Motor neuron (in vitro differentiated cells): ENCODE data around the gene MGAT5B. TPM values are rescaled to one million over a fixed set of nuclear protein-coding genes. Genes with fewer than 3 reads are reported as not detected.

Experiments
- ATAC-seq, 8 experiments: fragments of 200-7000 bp; cut with Tn5 transposase; replicated peaks in 6 of 8; 2 replicates each; pipeline ENCODE4 v1.8.0; 2021; ENCODE audit warnings: mild to moderate bottlenecking in 8 of 8, moderate library complexity in 8 of 8
- H3K27ac ChIP-seq, 2 donors: fragments of 250-450 bp; sonication (Bioruptor Pico); 2 replicates each; pipeline ENCODE4 v1.9.0; 2021; ENCODE audit warnings: antibody characterized with exemption in 2 of 2, mild to moderate bottlenecking in 2 of 2, moderate library complexity in 1 of 2
- H3K4me1 ChIP-seq, 2 donors: fragments of 250-450 bp; sonication (Bioruptor Pico); replicated peaks in 1 of 2; 2 replicates each; pipeline ENCODE4 v1.6.1; 2021; ENCODE audit warnings: antibody characterized with exemption in 2 of 2, mild to moderate bottlenecking in 2 of 2, moderate library complexity in 1 of 2
- H3K4me3 ChIP-seq, 5 donors: fragments of 250-450 bp; sonication (Bioruptor Pico); 2 replicates each; pipeline ENCODE4 v1.9.0; 2021; ENCODE audit warnings: antibody characterized with exemption in 5 of 5, mild to moderate bottlenecking in 5 of 5, moderate library complexity in 4 of 5
- WGBS, 10 experiments: fragments of 450-650 bp; shearing (Covaris generic); methylation state at CpG; one replicate each; pipeline ENCODE4 v1.0.0; 2022; 5-methylcytosine and 5-hydroxymethylcytosine counted together
- in situ Hi-C, 9 experiments: fragments of 400-800 bp; cut with MboI; loops; one replicate each; pipeline ENCODE4 v1.15.0; 2021; ENCODE audit warnings: low sequenced_read_pairs in 9 of 9, low pct_unique_long_range_greater_than_20kb in 2 of 9; ENCODE audit not compliant: unreplicated experiment in 9 of 9
- total RNA-seq, 8 experiments: library from RNA; unstranded; fragments of 300-600 nt; gene quantifications; 2 replicates each; pipeline versions ENCODE4 v1.2.3 to v1.2.4, GENCODE V29; 2022

Gene MGAT5B
- total RNA-seq, 8 experiments from 2014 or later = 1.3 to 19.6 (median 10.0) TPM

- in situ Hi-C loops = no loop called here
- no peak for ATAC-seq
- 44 to 77% (median 52%) methylated on average over 3 to 7 of the region's 7 CpGs; no CpG with 5 or more reads in 7 of the 10 experiments for WGBS, 10 experiments
- Histone ChIP-seq H3K4me3 (no peak overlapping the region), H3K4me1 (peaks cover 8 to 16% of the 10 kb centered on the region in 2 donors), H3K27ac (no peak overlapping the region)
These were observed 75.0 kb downstream of the MGAT5B start for GRCh38 chr17:76943202-76943601.

GRCh38 chr17:76943781-76944213 lies 75.6 kb downstream of the MGAT5B start:
- in situ Hi-C loops = no loop called here
- H3K4me1 ChIP-seq = peaks cover 8 to 16% of the 10 kb centered on the region in 2 donors
- no peak overlapping the region for H3K4me3 ChIP-seq
- H3K27ac ChIP-seq = peak overlapping the region in 1 of 2 donors; percentile 58
- 50 to 91% (median 84%) methylated on average over 1 to 7 of the region's 9 CpGs; no CpG with 5 or more reads in 4 of the 10 experiments for WGBS, 10 experiments
- ATAC-seq = peak in 4 of 8 experiments; percentile 16 to 69 (median 42)

- peak in 1 of 8 experiments; percentile 1 for ATAC-seq
- in situ Hi-C loops = no loop called here
- WGBS, 10 experiments = 56 to 100% (median 100%) methylated on average over 1 to 4 of the region's 16 CpGs; no CpG with 5 or more reads in 5 of the 10 experiments
- H3K4me3 ChIP-seq = no peak overlapping the region
- peaks cover 8 to 16% of the 10 kb centered on the region in 2 donors for H3K4me1 ChIP-seq
- H3K27ac ChIP-seq = peak overlapping the region in 1 of 2 donors; percentile 58
These were observed 76.3 kb downstream of the MGAT5B start for GRCh38 chr17:76944477-76944876.

DNA sequence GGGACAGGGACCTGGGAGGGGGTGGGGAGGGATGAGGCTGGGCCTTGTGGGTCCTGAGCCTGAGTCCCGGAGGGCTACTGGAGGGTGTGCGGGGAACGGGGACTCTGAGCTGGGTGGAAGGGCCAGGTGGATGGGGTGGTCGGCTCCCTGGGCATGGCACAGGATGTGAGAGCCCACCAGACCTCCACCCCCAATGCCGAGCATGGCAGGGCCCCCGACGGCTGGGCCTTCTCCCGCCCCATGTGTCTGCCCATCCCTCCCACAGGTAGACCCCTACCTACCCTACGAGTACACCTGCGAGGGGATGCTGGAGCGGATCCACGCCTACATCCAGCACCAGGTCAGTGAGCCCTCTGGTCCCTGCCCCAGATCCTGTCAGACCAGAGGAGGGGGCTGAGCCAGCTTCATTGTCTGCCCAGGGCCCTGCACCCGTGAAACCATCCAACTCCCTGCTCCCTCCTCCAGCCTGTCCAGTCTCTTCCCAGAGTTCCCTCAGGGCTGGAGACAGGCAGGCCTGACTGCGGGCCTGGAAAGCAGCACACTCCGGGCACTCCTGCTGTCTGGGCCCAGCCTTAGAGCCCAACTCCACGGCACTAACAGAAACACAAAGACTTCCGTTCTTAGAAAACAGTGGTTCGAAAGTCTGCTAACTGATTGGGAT lies 78.0 kb downstream of the MGAT5B start:
- peak in 1 of 8 experiments; percentile 6 for ATAC-seq
- Histone ChIP-seq H3K27ac (no peak overlapping the region), H3K4me3 (no peak overlapping the region), H3K4me1 (peaks cover 14 to 16% of the 10 kb centered on the region in 2 donors)
- 30 to 80% (median 56%) methylated on average over 1 to 2 of the region's 18 CpGs; no CpG with 5 or more reads in 6 of the 10 experiments for WGBS, 10 experiments
- in situ Hi-C loops = no loop called here

DNA sequence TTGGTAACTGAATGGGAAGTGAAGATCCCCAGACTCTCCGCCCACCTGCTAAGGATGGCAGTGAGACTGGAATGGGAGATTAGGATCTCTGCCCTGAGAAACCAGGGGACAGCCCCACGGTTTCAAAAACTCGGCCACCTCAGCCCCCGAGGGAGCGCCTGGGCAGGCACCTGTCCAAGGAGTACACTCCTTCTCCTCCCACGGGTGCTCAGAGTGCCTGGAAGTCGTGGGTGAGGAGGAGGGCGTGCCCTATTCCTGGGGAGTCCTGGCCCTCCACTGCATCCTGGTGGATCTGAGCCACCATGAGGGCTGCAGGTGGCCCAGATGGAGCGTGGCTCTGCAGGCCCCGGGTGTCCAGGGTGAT lies 78.5 kb downstream of the MGAT5B start:
- ATAC-seq = no peak

GRCh38 chr17:76947309-76947708 lies 79.1 kb downstream of the MGAT5B start:
- ATAC-seq = no peak
- in situ Hi-C loops = no loop called here
- 71 to 100% (median 79%) methylated on average over 1 to 6 of the region's 10 CpGs; no CpG with 5 or more reads in 4 of the 10 experiments for WGBS, 10 experiments

More for the DNA sequence above, 78.5 kb downstream of the MGAT5B start:
- Histone ChIP-seq H3K27ac (no peak overlapping the region), H3K4me1 (peaks cover 14 to 16% of the 10 kb centered on the region in 2 donors), H3K4me3 (no peak overlapping the region)
- in situ Hi-C loops = no loop called here
- WGBS, 10 experiments = 20 to 80% (median 73%) methylated on average over 1 to 9 of the region's 10 CpGs; no CpG with 5 or more reads in 5 of the 10 experiments

DNA sequence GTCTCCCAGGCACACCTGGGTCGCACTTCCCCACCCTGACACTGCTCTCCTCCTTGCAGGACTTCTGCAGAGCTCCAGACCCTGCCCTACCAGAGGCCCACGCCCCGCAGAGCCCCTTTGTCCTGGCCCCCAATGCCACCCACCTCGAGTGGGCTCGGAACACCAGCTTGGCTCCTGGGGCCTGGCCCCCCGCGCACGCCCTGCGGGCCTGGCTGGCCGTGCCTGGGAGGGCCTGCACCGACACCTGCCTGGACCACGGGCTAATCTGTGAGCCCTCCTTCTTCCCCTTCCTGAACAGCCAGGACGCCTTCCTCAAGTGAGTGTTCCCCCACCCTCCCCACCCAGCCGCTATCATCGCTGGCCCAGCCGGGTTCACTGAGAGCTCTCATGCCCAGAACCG lies 79.6 kb downstream of the MGAT5B start:
- 100% methylated on average over 1 to 2 of the region's 17 CpGs; no CpG with 5 or more reads in 8 of the 10 experiments for WGBS, 10 experiments

More at GRCh38 chr17:76947309-76947708, 79.1 kb downstream of the MGAT5B start:
- Histone ChIP-seq H3K4me3 (no peak overlapping the region), H3K27ac (no peak overlapping the region), H3K4me1 (peaks cover 14 to 16% of the 10 kb centered on the region in 2 donors)

GRCh38 chr17:76948301-76948700 lies 80.1 kb downstream of the MGAT5B start:
- H3K27ac ChIP-seq = no peak overlapping the region
- in situ Hi-C loops = no loop called here

More for the DNA sequence above, 79.6 kb downstream of the MGAT5B start:
- Histone ChIP-seq H3K4me1 (peaks cover 14 to 16% of the 10 kb centered on the region in 2 donors), H3K4me3 (no peak overlapping the region), H3K27ac (no peak overlapping the region)
- in situ Hi-C loops = no loop called here
- ATAC-seq = no peak

DNA sequence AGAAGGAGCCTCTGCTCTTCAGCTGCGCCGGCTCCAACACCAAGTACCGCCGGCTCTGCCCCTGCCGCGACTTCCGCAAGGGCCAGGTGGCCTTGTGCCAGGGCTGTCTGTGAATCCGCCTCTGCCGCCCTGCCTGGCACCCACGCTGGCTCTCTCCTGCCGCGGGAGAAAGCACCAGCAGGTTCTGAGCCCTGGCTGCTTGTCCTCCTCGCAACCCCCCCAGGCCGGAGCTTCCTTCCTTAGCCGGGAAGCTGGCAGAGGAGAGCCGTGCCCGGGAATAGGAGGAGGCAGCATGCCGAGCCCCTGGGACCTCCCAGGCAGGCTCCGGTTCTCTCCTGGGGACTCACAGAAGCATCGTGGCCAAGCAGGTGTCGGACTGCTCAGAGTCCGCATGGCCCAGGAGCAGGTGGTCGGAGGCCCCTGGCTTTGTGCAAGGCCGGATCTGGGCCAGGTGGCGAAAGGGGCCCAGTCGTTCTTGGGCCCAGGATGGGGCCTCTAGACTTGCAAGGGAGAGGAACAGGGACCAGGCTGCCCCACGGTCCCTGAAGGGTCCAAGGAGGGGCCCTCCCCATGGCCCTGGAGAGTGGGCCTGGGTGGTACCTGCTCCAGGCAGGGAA lies 80.6 kb downstream of the MGAT5B start:
- 80 to 100% (median 94%) methylated on average over 1 to 3 of the region's 27 CpGs; no CpG with 5 or more reads in 7 of the 10 experiments for WGBS, 10 experiments
- peak in 1 of 8 experiments; percentile 7 for ATAC-seq
- peaks cover 6 to 7% of the 10 kb centered on the region in 2 donors for H3K4me1 ChIP-seq
- H3K27ac ChIP-seq = no peak overlapping the region
- in situ Hi-C loops = no loop called here
- no peak overlapping the region for H3K4me3 ChIP-seq

More at GRCh38 chr17:76948301-76948700, 80.1 kb downstream of the MGAT5B start:
- 98% methylated on average over 6 of the region's 10 CpGs; no CpG with 5 or more reads in 9 of the 10 experiments for WGBS, 10 experiments
- peak in 2 of 8 experiments; percentile 11 to 13 for ATAC-seq
- no peak overlapping the region for H3K4me3 ChIP-seq
- peaks cover 12% of the 10 kb centered on the region in 2 donors for H3K4me1 ChIP-seq

DNA sequence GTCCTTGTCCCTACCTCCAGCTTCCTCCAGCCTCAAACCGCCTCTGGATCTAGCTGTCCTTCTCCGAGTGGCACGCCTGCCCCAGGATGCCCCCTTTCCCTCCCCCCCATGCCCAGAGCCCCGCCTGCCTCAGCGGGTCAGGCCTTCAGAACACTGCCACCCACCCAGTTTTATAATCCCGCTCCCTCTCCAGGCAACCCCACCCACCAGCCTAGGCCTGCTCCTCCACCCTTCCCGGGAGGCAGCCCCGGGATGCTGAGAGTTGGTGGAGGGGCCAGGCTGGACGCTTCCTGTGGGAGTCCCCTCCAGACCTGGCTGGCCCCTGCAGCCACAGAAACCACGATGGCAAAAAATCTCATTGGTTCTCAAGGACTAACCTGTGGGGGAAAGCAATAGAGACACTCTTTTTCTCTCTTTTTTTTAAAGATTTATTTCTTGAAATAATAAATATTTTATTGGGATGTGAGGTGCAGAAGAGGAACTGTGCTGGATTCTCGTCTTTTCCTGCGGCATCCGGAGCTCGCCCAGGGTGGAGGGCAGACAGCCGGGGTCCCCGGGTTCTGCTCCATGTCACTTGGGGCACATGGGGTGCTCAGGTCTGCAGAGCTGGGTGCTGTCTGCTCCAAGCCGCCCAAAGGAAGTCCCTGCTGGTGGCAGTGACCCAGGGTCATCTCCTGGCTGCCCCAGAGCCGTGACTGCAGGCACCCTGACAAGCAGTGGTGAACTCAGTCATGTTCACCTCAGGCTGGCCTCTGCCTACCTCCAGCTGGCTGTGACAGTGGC lies 81.9 kb downstream of the MGAT5B start:
- in situ Hi-C loops = no loop called here
- H3K4me3 ChIP-seq = no peak overlapping the region
- peaks cover 0 to 6% of the 10 kb centered on the region in 2 donors for H3K4me1 ChIP-seq
- H3K27ac ChIP-seq = peak overlapping the region in 1 of 2 donors; percentile 54
- peak in 4 of 8 experiments; percentile 32 to 90 (median 74) for ATAC-seq
- 30 to 93% (median 70%) methylated on average over 2 to 8 of the region's 18 CpGs; no CpG with 5 or more reads in 5 of the 10 experiments for WGBS, 10 experiments

GRCh38 chr17:76951375-76951905 lies 83.2 kb downstream of the MGAT5B start:
- no peak overlapping the region for H3K4me3 ChIP-seq
- WGBS, 10 experiments = 25 to 100% (median 93%) methylated on average over 1 to 6 of the region's 8 CpGs; no CpG with 5 or more reads in 1 of the 10 experiments
- in situ Hi-C loops = no loop called here
- H3K27ac ChIP-seq = no peak overlapping the region
- no peak for ATAC-seq
- peaks cover 0 to 6% of the 10 kb centered on the region in 2 donors for H3K4me1 ChIP-seq

GRCh38 chr17:76952402-76952801 lies 84.2 kb downstream of the MGAT5B start:
- no peak overlapping the region for H3K4me3 ChIP-seq
- 50 to 100% (median 84%) methylated on average over 1 to 5 of the region's 5 CpGs; no CpG with 5 or more reads in 2 of the 10 experiments for WGBS, 10 experiments
- ATAC-seq = no peak
- no peak overlapping the region for H3K27ac ChIP-seq
- in situ Hi-C loops = no loop called here
- peaks cover 5 to 12% of the 10 kb centered on the region in 2 donors for H3K4me1 ChIP-seq
